ENCODE data around the gene BICRA.
A peak's percentile ranks its signal among the peaks of the same experiment; 100 is the strongest.
"Not testable (repeated sequence)": the region's sequence is repeated elsewhere in the genome, so short reads cannot be mapped to it uniquely, and the experiment has no call there.

BICRA gene

GRCh38 chr19:47716270-47716937 lies 107.5 kb downstream of the BICRA start:
- no peak for DNase-seq

- DNase-seq = not testable (repeated sequence)
These were observed 109.6 kb downstream of the BICRA start for GRCh38 chr19:47718415-47719046.

GRCh38 chr19:47719047-47719859 lies 110.3 kb downstream of the BICRA start:
- no peak for DNase-seq

- DNase-seq = no peak
These were observed 111.9 kb downstream of the BICRA start for GRCh38 chr19:47720669-47721422.

- no peak for DNase-seq
These were observed 114.6 kb downstream of the BICRA start for GRCh38 chr19:47723581-47723940.

GRCh38 chr19:47725759-47726401 lies 116.9 kb downstream of the BICRA start:
- DNase-seq = no peak

GRCh38 chr19:47726467-47726866 lies 117.5 kb downstream of the BICRA start:
- no peak for DNase-seq

- not testable (repeated sequence) for DNase-seq
These were observed 119.4 kb downstream of the BICRA start for GRCh38 chr19:47728295-47728694.

- no peak for DNase-seq
These were observed 120.5 kb downstream of the BICRA start for GRCh38 chr19:47729468-47729798.

- DNase-seq = no peak
These were observed 121.0 kb downstream of the BICRA start for GRCh38 chr19:47729799-47730520.

- DNase-seq = no peak
These were observed 121.6 kb downstream of the BICRA start for GRCh38 chr19:47730521-47730889.

GRCh38 chr19:47730910-47731309 lies 122.0 kb downstream of the BICRA start:
- DNase-seq = no peak

GRCh38 chr19:47735131-47735530 lies 126.2 kb downstream of the BICRA start:
- DNase-seq = no peak

- DNase-seq = no peak
These were observed 132.1 kb downstream of the BICRA start for GRCh38 chr19:47740866-47741519.

GRCh38 chr19:47741544-47742140 lies 132.7 kb downstream of the BICRA start:
- no peak for DNase-seq

- no peak for DNase-seq
These were observed 133.7 kb downstream of the BICRA start for GRCh38 chr19:47742634-47743033.

- DNase-seq = peak; percentile 96 to 98
These were observed 136.3 kb downstream of the BICRA start, which contains the start of gene NOP53 for GRCh38 chr19:47745010-47745901. TSS of gene NOP53 (plus strand) at chr19:47745546. CDS start at chr19:47745560, 14 bp downstream.

- not testable (repeated sequence) for DNase-seq
These were observed 137.2 kb downstream of the BICRA start for GRCh38 chr19:47746129-47746528.

GRCh38 chr19:47749326-47749725 lies 140.4 kb downstream of the BICRA start:
- DNase-seq = no peak

- DNase-seq = no peak
These were observed 141.8 kb downstream of the BICRA start for GRCh38 chr19:47750752-47751151.

Measured in NCI-H187 (cell line).